H1 (cell line): ENCODE results near the gene ATR. TPM values are rescaled to one million over a fixed set of nuclear protein-coding genes. Genes with fewer than 3 reads are reported as not detected.

Experiments used
- ATF2 ChIP-seq: IDR thresholded peaks from 2 replicates; pipeline ENCODE4 v1.6.1; 2012; ENCODE audit warnings: low read length, inconsistent platforms
- CHD1 ChIP-seq: IDR thresholded peaks from 2 replicates; pipeline ENCODE4 v1.6.1; 2012; ENCODE audit warnings: low read depth, low read length, improper control_type of control experiment
- EP300 ChIP-seq, 2 experiments: IDR thresholded peaks; 1 replicate in 1 of 2; 2 replicates in 1 of 2; pipeline ENCODE4 v1.6.1; 2011 to 2012; ENCODE audit warnings: low read depth in 2 of 2, low read length in 2 of 2, mild to moderate bottlenecking in 2 of 2, borderline replicate concordance in 1 of 2, inconsistent platforms in 1 of 2, moderate library complexity in 1 of 2
- POU5F1 ChIP-seq: IDR thresholded peaks from 2 replicates; pipeline ENCODE4 v1.6.1; 2011; ENCODE audit warnings: low read depth, mild to moderate bottlenecking, low read length, moderate library complexity
- SAP30 ChIP-seq: fragments of 300-600 bp; sonication (generic); IDR thresholded peaks from 2 replicates; pipeline ENCODE4 v1.7.1; 2012; ENCODE audit warnings: low read length, moderate library complexity, mild to moderate bottlenecking, inconsistent platforms; ENCODE audit not compliant: insufficient read depth, insufficient replicate concordance
- SIX5 ChIP-seq: IDR thresholded peaks from 2 replicates; pipeline ENCODE4 v1.6.1; 2011; ENCODE audit warnings: mild to moderate bottlenecking, low read depth, low read length
- TAF7 ChIP-seq: optimal IDR thresholded peaks from 2 replicates; pipeline ENCODE3; 2011; ENCODE audit warnings: low read depth, mild to moderate bottlenecking, inconsistent platforms, low read length, moderate library complexity, borderline replicate concordance
- TCF12 ChIP-seq: IDR thresholded peaks from 2 replicates; pipeline ENCODE4 v1.6.1; 2011; ENCODE audit warnings: low read depth, mild to moderate bottlenecking, low read length
- TEAD4 ChIP-seq: IDR thresholded peaks from 2 replicates; pipeline ENCODE4 v1.6.1; 2012; ENCODE audit warnings: low read depth, low read length, inconsistent platforms, mixed read lengths
- polyA plus RNA-seq, 7 experiments: library from polyadenylated mRNA; depleted of rRNA in 3 of 7; stranded (reverse) in 5 of 7; unstranded in 2 of 7; fragments of >200 nt in 5 of 7; fragments of 200-250 nt in 2 of 7; gene quantifications; 1 replicate in 5 of 7; 2 replicates in 1 of 7; 4 replicates in 1 of 7; pipeline versions ENCODE4 v1.2.1 to v1.2.3, GENCODE V29; 2011 to 2013; ENCODE audit warnings: missing spikeins in 2 of 7, mixed read lengths in 2 of 7
- total RNA-seq: library from RNA; stranded (reverse); fragmentation: NEBNext Ultra II Directional; extraction: Animal tissue kit (Norgen Biotek cat#: 25700); gene quantifications from 2 replicates; pipeline ENCODE4 v1.2.1, GENCODE V29; 2021

The ATR gene
- total and polyA plus RNA-seq, 2 of the 8 experiments (the other 6 are each of a cell fraction or from before 2014, with no cell fraction given) = 8.4 to 23.2 TPM

- TF ChIP-seq ATF2 (no peak), TCF12 (no peak), SAP30 (no peak), CHD1 (no peak), TAF7 (no peak), EP300 (IDR thresholded peaks at IDR 0.05; ENCODE audit: borderline replicate concordance in 1 of 2, low read depth in 2 of 2, low read length in 2 of 2) (no peak), SIX5 (no peak), TEAD4 (no peak), POU5F1 (no peak)
Measured at GRCh38 chr3:142468456-142468855, 110.1 kb downstream of the ATR start (continued).
